ENCODE measurements around the gene CHSY3. TPM values are rescaled to one million over a fixed set of nuclear protein-coding genes. Genes with fewer than 3 reads are reported as not detected.

CHSY3 gene
- total RNA-seq, 4 donors from 2014 or later = 0.77 to 22.1 (median 2.8) TPM; not detected in 1

- Histone ChIP-seq H3K4me1 (no peaks in the 10 kb centered on the region), H3K4me3 (no peak overlapping the region), H3K36me3 (no peaks in the 10 kb centered on the region), H3K9me3 (no peaks in the 10 kb centered on the region), H3K27ac (no peak overlapping the region), H3K27me3 (no peaks in the 10 kb centered on the region)
- intact Hi-C loops (cut with DNase I; ENCODE audit: low total_unique reads) = no loop called here
- no peak for DNase-seq
- TF ChIP-seq CTCF (IDR thresholded peaks at IDR 0.05) (no peak), POLR2A (IDR thresholded peaks at IDR 0.05) (no peak)
These were observed 13.0 kb downstream of the CHSY3 start for GRCh38 chr5:129917224-129917623.

- DNase-seq = no peak
- intact Hi-C loops (cut with DNase I; ENCODE audit: low total_unique reads) = no loop called here
- TF ChIP-seq CTCF (IDR thresholded peaks at IDR 0.05) = no peak
- Histone ChIP-seq H3K4me1 (no peaks in the 10 kb centered on the region), H3K4me3 (no peak overlapping the region), H3K27ac (no peak overlapping the region), H3K27me3 (no peaks in the 10 kb centered on the region), H3K9me3 (no peaks in the 10 kb centered on the region), H3K36me3 (no peaks in the 10 kb centered on the region)
These were observed 16.9 kb downstream of the CHSY3 start for GRCh38 chr5:129921204-129921603.

- Histone ChIP-seq H3K27me3 (no peaks in the 10 kb centered on the region), H3K4me1 (no peaks in the 10 kb centered on the region), H3K9me3 (no peaks in the 10 kb centered on the region), H3K4me3 (no peak overlapping the region), H3K36me3 (no peaks in the 10 kb centered on the region), H3K27ac (no peak overlapping the region)
- DNase-seq = no peak
- intact Hi-C loops (cut with DNase I; ENCODE audit: low total_unique reads) = no loop called here
- TF ChIP-seq POLR2A (IDR thresholded peaks at IDR 0.05) (no peak), CTCF (IDR thresholded peaks at IDR 0.05) (no peak)
These were observed 26.0 kb downstream of the CHSY3 start for GRCh38 chr5:129930221-129930620.

DNA sequence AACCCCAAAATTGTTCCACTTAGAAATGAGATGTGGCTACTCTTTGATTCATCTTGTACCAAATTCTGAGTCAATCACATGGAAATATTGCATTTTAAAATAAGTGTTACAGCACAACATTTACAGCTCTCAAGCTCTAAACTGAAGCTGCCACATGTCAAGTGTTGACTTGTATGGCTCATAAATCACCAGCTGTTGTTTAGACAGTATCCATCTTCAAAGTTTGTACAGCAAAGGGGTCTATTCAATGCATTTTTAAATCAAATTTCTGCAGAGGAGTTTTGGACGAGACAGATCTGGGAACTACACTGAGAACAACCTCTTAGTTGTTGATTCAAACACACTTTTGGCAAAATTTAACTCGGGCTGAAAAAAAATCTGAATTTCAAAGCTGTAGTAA, 31.4 kb downstream of the CHSY3 start:
- H3K4me3 ChIP-seq = no peak overlapping the region
- DNase-seq = no peak
- no peaks in the 10 kb centered on the region for H3K27me3 ChIP-seq
- no peaks in the 10 kb centered on the region for H3K36me3 ChIP-seq
- intact Hi-C loops (cut with DNase I; ENCODE audit: low total_unique reads) = no loop called here
- peaks cover 0 to 11% of the 10 kb centered on the region in 2 donors for H3K9me3 ChIP-seq
- H3K4me1 ChIP-seq = no peaks in the 10 kb centered on the region
- no peak overlapping the region for H3K27ac ChIP-seq
- TF ChIP-seq POLR2A (IDR thresholded peaks at IDR 0.05) = no peak
- TF ChIP-seq CTCF (IDR thresholded peaks at IDR 0.05) = no peak

- intact Hi-C loops (cut with DNase I; ENCODE audit: low total_unique reads) = no loop called here
- no peaks in the 10 kb centered on the region for H3K4me1 ChIP-seq
- no peak for DNase-seq
These were observed 33.8 kb downstream of the CHSY3 start for GRCh38 chr5:129938077-129938476.

More at GRCh38 chr5:129938077-129938476, 33.8 kb downstream of the CHSY3 start:
- Histone ChIP-seq H3K27me3 (no peaks in the 10 kb centered on the region), H3K27ac (no peak overlapping the region), H3K9me3 (peaks cover 0 to 11% of the 10 kb centered on the region in 2 donors), H3K4me3 (no peak overlapping the region), H3K36me3 (no peaks in the 10 kb centered on the region)
- no peak for TF ChIP-seq CTCF (IDR thresholded peaks at IDR 0.05)
- no peak for TF ChIP-seq POLR2A (IDR thresholded peaks at IDR 0.05)
